Activated CD8-positive, alpha-beta memory T cell treated with anti-CD3 and anti-CD28 coated beads for 24 hours (primary cell): ENCODE measurements around the gene NKAIN1.
"Not testable (repeated sequence)": the region's sequence is repeated elsewhere in the genome, so short reads cannot be mapped to it uniquely, and the experiment has no call there.

Experiments
- DNase-seq: peaks from one replicate; pipeline ENCODE4 v3.0.0-alpha.2; 2020

Gene NKAIN1

GRCh38 chr1:31148409-31148808 lies 91.3 kb downstream of the NKAIN1 start:
- DNase-seq: no peak

- DNase-seq: no peak
Observed at GRCh38 chr1:31145648-31146047, 94.0 kb downstream of the NKAIN1 start.

DNA sequence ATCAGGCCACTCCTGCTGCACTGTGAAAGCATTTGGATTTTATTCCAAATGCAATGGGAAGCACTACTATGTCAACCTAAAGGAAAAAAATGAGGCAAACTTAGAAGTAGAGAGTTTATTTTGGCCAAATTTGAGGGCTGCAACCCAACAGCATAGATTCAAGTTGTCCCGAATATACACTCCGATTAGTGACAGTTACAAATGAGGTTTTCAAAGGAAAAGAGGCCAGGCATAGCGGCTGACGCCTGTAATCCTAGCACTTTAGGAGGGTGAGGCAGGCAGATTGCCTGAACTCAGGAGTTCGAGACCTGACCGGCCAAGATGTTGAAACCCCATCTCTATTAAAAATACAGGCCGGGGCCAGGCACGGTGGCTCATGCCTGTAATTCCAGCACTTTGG lies 95.2 kb downstream of the NKAIN1 start:
- DNase-seq: no peak

GRCh38 chr1:31143455-31143854 lies 96.2 kb downstream of the NKAIN1 start:
- DNase-seq: no peak

- no peak for DNase-seq
Observed at GRCh38 chr1:31142406-31142805, 97.3 kb downstream of the NKAIN1 start.

GRCh38 chr1:31140299-31140698 lies 99.4 kb downstream of the NKAIN1 start:
- no peak for DNase-seq

GRCh38 chr1:31138797-31139521 lies 100.7 kb downstream of the NKAIN1 start:
- DNase-seq: not testable (repeated sequence)

- not testable (repeated sequence) for DNase-seq
Observed at GRCh38 chr1:31137873-31138272, 101.8 kb downstream of the NKAIN1 start.

- DNase-seq: no peak
Observed at GRCh38 chr1:31135973-31136600, 103.6 kb downstream of the NKAIN1 start.

- DNase-seq: no peak
Observed at GRCh38 chr1:31133368-31133767, 106.3 kb downstream of the NKAIN1 start.
